GM13977 (cell line): ENCODE data around the gene SPATA4.
A peak's percentile ranks its signal among the peaks of the same experiment; 100 is the strongest.

ENCODE experiments used
- DNase-seq: peaks from one replicate; pipeline ENCODE4 v3.0.0; 2012; ENCODE audit warnings: low spot score
- CTCF ChIP-seq: IDR thresholded peaks from 2 replicates; pipeline ENCODE4 v1.5.1; 2012; ENCODE audit warnings: mild to moderate bottlenecking, control low read depth; ENCODE audit not compliant: insufficient read depth; ENCODE audit errors: extremely low read depth, missing control alignments
- in situ Hi-C: fragments of 300-500 bp; cut with MboI; formaldehyde crosslinking; loops from one replicate; pipeline ENCODE4 v1.12.0; 2022; ENCODE audit warnings: low sequenced_read_pairs, low pct_unique_long_range_greater_than_20kb, mixed read lengths, inconsistent platforms; ENCODE audit not compliant: unreplicated experiment

SPATA4 gene

GRCh38 chr4:176193938-176194337 lies 1.4 kb downstream of the SPATA4 start:
- TF ChIP-seq CTCF, result no peak
- no peak for DNase-seq
- in situ Hi-C loops, result no loop called here

GRCh38 chr4:176193126-176193525 lies 2.3 kb downstream of the SPATA4 start:
- no peak for TF ChIP-seq CTCF
- DNase-seq, result no peak
- in situ Hi-C loops, result no loop called here

GRCh38 chr4:176191974-176192373 lies 3.4 kb downstream of the SPATA4 start:
- TF ChIP-seq CTCF, result peak; percentile 10
- in situ Hi-C loops, result no loop called here
- no peak for DNase-seq

GRCh38 chr4:176189891-176190795 lies 5.2 kb downstream of the SPATA4 start:
- in situ Hi-C loops, result no loop called here
- TF ChIP-seq CTCF, result no peak
- DNase-seq, result no peak

- DNase-seq, result no peak
- in situ Hi-C loops, result no loop called here
- TF ChIP-seq CTCF, result no peak
Observed at GRCh38 chr4:176188654-176189053, 6.7 kb downstream of the SPATA4 start.

- TF ChIP-seq CTCF, result no peak
- in situ Hi-C loops, result no loop called here
- DNase-seq, result no peak
Observed at GRCh38 chr4:176187624-176188023, 7.8 kb downstream of the SPATA4 start.
